ENCODE results near the gene CD7.

Gene CD7

GRCh38 chr17:82324566-82325285 is 7.3 kb upstream of the CD7 start:
- Histone ChIP-seq H3F3A (ENCODE audit: insufficient read depth) (no peaks in the 10 kb centered on the region), H3K9ac (ENCODE audit: low read length) (no peak overlapping the region), H4K20me1 (ENCODE audit: low read depth, low read length) (no peaks in the 10 kb centered on the region), H3K79me2 (ENCODE audit: insufficient read depth, low read length) (no peaks in the 10 kb centered on the region), H2AFZ (ENCODE audit: low read depth, low read length, severe bottlenecking) (no peak overlapping the region), H3K27ac (ENCODE audit: low read depth, low read length) (no peak overlapping the region), H3K27me3 (ENCODE audit: low read length) (no peaks in the 10 kb centered on the region), H3K9me3 (ENCODE audit: insufficient read depth, low read length) (no peaks in the 10 kb centered on the region), H3K9me2 (replicated peaks; ENCODE audit: insufficient read depth, low read length) (no peaks in the 10 kb centered on the region), H3K4me3 (ENCODE audit: insufficient read depth, low read length, poor library complexity, severe bottlenecking) (no peak overlapping the region), H3K4me2 (ENCODE audit: low read depth, low read length, poor library complexity, severe bottlenecking) (no peak overlapping the region), H3K36me3 (ENCODE audit: low read length) (no peaks in the 10 kb centered on the region)
- TF ChIP-seq EZH2phosphoT487 (conservative IDR thresholded peaks at IDR 0.05; ENCODE audit: low read length) (no peak), CTCF (IDR thresholded peaks at IDR 0.05; ENCODE audit: insufficient read depth, low read length, poor library complexity, severe bottlenecking) (no peak)

- H3K4me2 ChIP-seq (ENCODE audit: low read depth, low read length, poor library complexity, severe bottlenecking): no peak overlapping the region
- H3K79me2 ChIP-seq (ENCODE audit: insufficient read depth, low read length): no peaks in the 10 kb centered on the region
- TF ChIP-seq CTCF (IDR thresholded peaks at IDR 0.05; ENCODE audit: insufficient read depth, low read length, poor library complexity, severe bottlenecking) (no peak), EZH2phosphoT487 (conservative IDR thresholded peaks at IDR 0.05; ENCODE audit: low read length) (no peak)
- no peak overlapping the region for H2AFZ ChIP-seq (ENCODE audit: low read depth, low read length, severe bottlenecking)
- H3K9me2 ChIP-seq (replicated peaks; ENCODE audit: insufficient read depth, low read length): no peaks in the 10 kb centered on the region
- H3K36me3 ChIP-seq (ENCODE audit: low read length): no peaks in the 10 kb centered on the region
- H3K9me3 ChIP-seq (ENCODE audit: insufficient read depth, low read length): no peaks in the 10 kb centered on the region
- H3K27me3 ChIP-seq (ENCODE audit: low read length): no peaks in the 10 kb centered on the region
- no peaks in the 10 kb centered on the region for H4K20me1 ChIP-seq (ENCODE audit: low read depth, low read length)
- H3F3A ChIP-seq (ENCODE audit: insufficient read depth): no peaks in the 10 kb centered on the region
- H3K9ac ChIP-seq (ENCODE audit: low read length): no peak overlapping the region
- no peak overlapping the region for H3K4me3 ChIP-seq (ENCODE audit: insufficient read depth, low read length, poor library complexity, severe bottlenecking)
- H3K27ac ChIP-seq (ENCODE audit: low read depth, low read length): no peak overlapping the region
Measured at GRCh38 chr17:82323514-82324234, 6.3 kb upstream of the CD7 start.

- Histone ChIP-seq H3K36me3 (ENCODE audit: low read length) (no peaks in the 10 kb centered on the region), H3K9me3 (ENCODE audit: insufficient read depth, low read length) (no peaks in the 10 kb centered on the region), H3K9ac (ENCODE audit: low read length) (no peak overlapping the region), H3F3A (ENCODE audit: insufficient read depth) (no peaks in the 10 kb centered on the region), H4K20me1 (ENCODE audit: low read depth, low read length) (no peaks in the 10 kb centered on the region), H2AFZ (ENCODE audit: low read depth, low read length, severe bottlenecking) (no peak overlapping the region), H3K9me2 (replicated peaks; ENCODE audit: insufficient read depth, low read length) (no peaks in the 10 kb centered on the region), H3K27me3 (ENCODE audit: low read length) (no peaks in the 10 kb centered on the region), H3K4me3 (ENCODE audit: insufficient read depth, low read length, poor library complexity, severe bottlenecking) (no peak overlapping the region), H3K79me2 (ENCODE audit: insufficient read depth, low read length) (no peaks in the 10 kb centered on the region), H3K27ac (ENCODE audit: low read depth, low read length) (no peak overlapping the region), H3K4me2 (ENCODE audit: low read depth, low read length, poor library complexity, severe bottlenecking) (no peak overlapping the region)
- TF ChIP-seq CTCF (IDR thresholded peaks at IDR 0.05; ENCODE audit: insufficient read depth, low read length, poor library complexity, severe bottlenecking) (no peak), EZH2phosphoT487 (conservative IDR thresholded peaks at IDR 0.05; ENCODE audit: low read length) (no peak)
Measured at GRCh38 chr17:82322526-82323453, 5.4 kb upstream of the CD7 start.

All from SU-DHL-6 (cell line).